BJ (cell line): Measurements from ENCODE around the gene MRPS5. TPM values are rescaled to one million over a fixed set of nuclear protein-coding genes. Genes with fewer than 3 reads are reported as not detected.

Experiments used
- CTCF ChIA-PET: fragments of 350-600 bp; formaldehyde crosslinking; extraction: SDS; loops from one replicate; lab custom pipeline; 2021; ENCODE audit warnings: antibody characterized with exemption, inconsistent platforms; lab: Yijun Ruan, JAX
- POLR2A ChIA-PET: fragments of 300-600 bp; sonication (Branson Sonifier 250); formaldehyde crosslinking; extraction: SDS; loops from one replicate; lab custom pipeline; 2021; ENCODE audit warnings: antibody characterized with exemption; lab: Charles Lee
- DNase-seq: peaks from one replicate; pipeline ENCODE4 v3.0.0-alpha.2; 2011; ENCODE audit warnings: low read depth
- H3K27me3 ChIP-seq: 2 replicates; pipeline ENCODE4 v1.6.0; 2011; ENCODE audit warnings: low read length; ENCODE audit not compliant: control insufficient read depth, insufficient read depth
- H3K36me3 ChIP-seq: 2 replicates; pipeline ENCODE4 v1.5.1; 2011; ENCODE audit warnings: low read length; ENCODE audit not compliant: control insufficient read depth, insufficient read depth
- H3K4me3 ChIP-seq: 2 replicates; pipeline ENCODE4 v1.5.1; 2011; ENCODE audit warnings: low read depth, mild to moderate bottlenecking, control low read depth, low read length
- CTCF ChIP-seq: IDR thresholded peaks from 2 replicates; pipeline ENCODE4 v1.5.1; 2011; ENCODE audit warnings: low read depth, mild to moderate bottlenecking, control low read depth, inconsistent platforms, low read length, moderate library complexity; ENCODE audit not compliant: insufficient read depth
- polyA plus RNA-seq: library from polyadenylated mRNA; depleted of rRNA; stranded (reverse); fragments of >200 nt; gene quantifications from 2 replicates; pipeline ENCODE4 v1.2.3, GENCODE V29; 2011

Gene MRPS5
- polyA plus RNA-seq, 1 experiment: 38.3 TPM

GRCh38 chr2:95054016-95054415, 67.6 kb downstream of the MRPS5 start:
- H3K4me3 ChIP-seq: no peak overlapping the region
- no peaks in the 10 kb centered on the region; the same call in 1 of the 2 replicates for H3K27me3 ChIP-seq
- H3K36me3 ChIP-seq: no peaks in the 10 kb centered on the region
- TF ChIP-seq CTCF: no peak
- CTCF ChIA-PET: interaction anchor here (1.2 to 2.4 kb wide), 4 partner anchors 10 to 28 kb away, joined by 3 to 9 read pairs (median 6); no protein-coding TSS in a partner anchor
- no peak for DNase-seq
- POLR2A ChIA-PET: no interaction called here

- no peak for DNase-seq
- H3K4me3 ChIP-seq: no peak overlapping the region
- CTCF ChIA-PET: interaction anchor here (1.2 to 2.4 kb wide), 5 partner anchors 10 to 28 kb away, joined by 3 to 9 read pairs (median 3); no protein-coding TSS in a partner anchor
- POLR2A ChIA-PET: no interaction called here
- no peak for TF ChIP-seq CTCF
- H3K27me3 ChIP-seq: no peaks in the 10 kb centered on the region; the same call in 1 of the 2 replicates
- no peaks in the 10 kb centered on the region for H3K36me3 ChIP-seq
Measured at GRCh38 chr2:95053543-95053942, 68.1 kb downstream of the MRPS5 start.

- no peak overlapping the region for H3K4me3 ChIP-seq
- ChIA-PET POLR2A (no interaction called here), CTCF (interaction anchor here (1.1 to 2.4 kb wide), 7 partner anchors 9 to 180 kb away, joined by 3 to 9 read pairs (median 3); no protein-coding TSS in a partner anchor)
- H3K36me3 ChIP-seq: no peaks in the 10 kb centered on the region
- H3K27me3 ChIP-seq: no peaks in the 10 kb centered on the region; the same call in 1 of the 2 replicates
- TF ChIP-seq CTCF: no peak
- no peak for DNase-seq
Measured at GRCh38 chr2:95052804-95053479, 68.7 kb downstream of the MRPS5 start.

GRCh38 chr2:95052307-95052706, 69.3 kb downstream of the MRPS5 start:
- no peak for TF ChIP-seq CTCF
- Histone ChIP-seq H3K27me3 (no peaks in the 10 kb centered on the region; the same call in 1 of the 2 replicates), H3K4me3 (no peak overlapping the region), H3K36me3 (no peaks in the 10 kb centered on the region)
- no peak for DNase-seq
- ChIA-PET CTCF (interaction anchor here (1.1 to 2.4 kb wide), 5 partner anchors 13 to 179 kb away, joined by 3 to 9 read pairs (median 3); no protein-coding TSS in a partner anchor), POLR2A (no interaction called here)

- H3K27me3 ChIP-seq: no peaks in the 10 kb centered on the region; the same call in 1 of the 2 replicates
- H3K36me3 ChIP-seq: no peaks in the 10 kb centered on the region
- no peak for DNase-seq
- H3K4me3 ChIP-seq: no peak overlapping the region
- TF ChIP-seq CTCF: no peak
- POLR2A ChIA-PET: no interaction called here
- CTCF ChIA-PET: interaction anchor here (1.3 kb wide), 1 partner anchor 30 kb away, joined by 5 read pairs; no protein-coding TSS in a partner anchor
Measured at GRCh38 chr2:95051626-95052025, 70.0 kb downstream of the MRPS5 start.
